SK-N-SH (cell line): Measurements from ENCODE around the gene POP5.
"Not testable (repeated sequence)": the region's sequence is repeated elsewhere in the genome, so short reads cannot be mapped to it uniquely, and the experiment has no call there.

Experiments used
- CHD2 ChIP-seq: fragments of 150-350 bp; IDR thresholded peaks from 2 replicates; pipeline ENCODE4 v1.6.1; 2018; ENCODE audit warnings: low read length; ENCODE audit not compliant: partially characterized antibody
- CTCF ChIP-seq: fragments of 200-600 bp; sonication (generic); IDR thresholded peaks from 2 replicates; pipeline ENCODE4 v1.6.1; 2017; ENCODE audit warnings: antibody characterized with exemption, mild to moderate bottlenecking, moderate library complexity
- EP300 ChIP-seq, 2 experiments: IDR thresholded peaks; 2 replicates each; pipeline versions ENCODE4 v1.4.0 to v1.6.1; 2012; ENCODE audit warnings: borderline replicate concordance in 1 of 2, low read depth in 1 of 2, low read length in 1 of 2
- EZH2phosphoT487 ChIP-seq: fragments of 200-600 bp; sonication (generic); IDR thresholded peaks from 2 replicates; pipeline ENCODE4 v1.6.1; 2017; ENCODE audit warnings: low read depth, mixed run types, mild to moderate bottlenecking, antibody characterized with exemption, moderate library complexity, borderline replicate concordance
- MXI1 ChIP-seq: IDR thresholded peaks from 2 replicates; pipeline ENCODE4 v1.6.1; 2012; ENCODE audit warnings: mild to moderate bottlenecking, low read depth, low read length, improper control_type of control experiment
- NFIC ChIP-seq: IDR thresholded peaks from 2 replicates; pipeline ENCODE4 v1.4.0; 2012; ENCODE audit warnings: borderline replicate concordance
- RAD21 ChIP-seq: IDR thresholded peaks from 2 replicates; pipeline ENCODE4 v1.6.1; 2012; ENCODE audit warnings: mild to moderate bottlenecking, low read length
- RCOR1 ChIP-seq: fragments of 150-350 bp; IDR thresholded peaks from 2 replicates; pipeline ENCODE4 v1.6.1; 2017; ENCODE audit warnings: antibody characterized with exemption, low read length
- RFX5 ChIP-seq: IDR thresholded peaks from 2 replicates; pipeline ENCODE4 v1.6.1; 2012; ENCODE audit warnings: mild to moderate bottlenecking, improper control_type of control experiment, low read length
- SIN3A ChIP-seq: IDR thresholded peaks from 2 replicates; pipeline ENCODE4 v1.6.1; 2012; ENCODE audit warnings: low read depth, mild to moderate bottlenecking, low read length, moderate library complexity, borderline replicate concordance
- SMC3 ChIP-seq: IDR thresholded peaks from 2 replicates; pipeline ENCODE4 v1.6.1; 2012; ENCODE audit warnings: low read depth, low read length, improper control_type of control experiment
- TAF1 ChIP-seq: IDR thresholded peaks from 2 replicates; pipeline ENCODE4 v1.6.1; 2012; ENCODE audit warnings: low read depth, mild to moderate bottlenecking, low read length, moderate library complexity, borderline replicate concordance
- TEAD4 ChIP-seq: IDR thresholded peaks from 2 replicates; pipeline ENCODE4 v1.4.0; 2012; ENCODE audit warnings: mild to moderate bottlenecking, borderline replicate concordance; ENCODE audit not compliant: insufficient read depth
- TF ChIP-seq, protein P1 (sequence below): fragments of 150-350 bp; IDR thresholded peaks from 2 replicates; pipeline ENCODE4 v1.6.1; 2017; ENCODE audit warnings: antibody characterized with exemption, low read length, low read depth, borderline replicate concordance

DNA sequence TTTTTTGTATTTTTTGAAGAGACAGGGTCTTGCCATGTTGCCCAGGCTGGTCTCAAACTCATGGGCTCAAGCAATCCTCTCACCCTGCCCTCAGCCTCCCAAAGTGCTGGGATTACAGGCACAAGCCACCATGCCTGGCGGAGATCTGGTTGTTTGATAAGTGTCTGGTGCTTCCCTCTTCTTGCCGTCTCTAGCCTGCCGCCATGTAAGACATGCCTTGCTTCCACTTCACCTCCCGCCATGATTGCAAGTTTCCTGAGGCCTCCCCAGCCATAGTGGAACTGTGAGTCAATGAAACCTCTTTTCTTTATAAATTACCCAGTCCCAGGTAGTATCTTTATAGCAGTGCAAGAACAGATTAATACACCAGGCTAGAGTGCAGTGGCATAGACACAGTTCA, 36.6 kb upstream of the POP5 start:
- TF ChIP-seq CTCF; RCOR1; CHD2; RFX5; TAF1; RAD21; SIN3A; MXI1; NFIC; EP300 (IDR thresholded peaks at IDR 0.05; ENCODE audit: borderline replicate concordance in 1 of 2, low read depth in 1 of 2, low read length in 1 of 2); SMC3; EZH2phosphoT487; TEAD4: not testable (repeated sequence)
- TF ChIP-seq, protein P1, sequence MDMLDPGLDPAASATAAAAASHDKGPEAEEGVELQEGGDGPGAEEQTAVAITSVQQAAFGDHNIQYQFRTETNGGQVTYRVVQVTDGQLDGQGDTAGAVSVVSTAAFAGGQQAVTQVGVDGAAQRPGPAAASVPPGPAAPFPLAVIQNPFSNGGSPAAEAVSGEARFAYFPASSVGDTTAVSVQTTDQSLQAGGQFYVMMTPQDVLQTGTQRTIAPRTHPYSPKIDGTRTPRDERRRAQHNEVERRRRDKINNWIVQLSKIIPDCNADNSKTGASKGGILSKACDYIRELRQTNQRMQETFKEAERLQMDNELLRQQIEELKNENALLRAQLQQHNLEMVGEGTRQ, result not testable (repeated sequence)
